ENCODE measurements around the gene CEP152.

Gene CEP152

GRCh38 chr15:48805591-48805990 lies 5.3 kb downstream of the CEP152 start:
- H3K4me1 ChIP-seq (ENCODE audit: control insufficient read depth, insufficient read depth, low read length, poor library complexity, severe bottlenecking) = peaks cover 6% of the 10 kb centered on the region
- H3K9me3 ChIP-seq (ENCODE audit: control insufficient read depth, low read length) = no peaks in the 10 kb centered on the region
- H3K27ac ChIP-seq (ENCODE audit: low read depth, low read length, severe bottlenecking) = no peak overlapping the region
- WGBS, 2 experiments (ENCODE audit: insufficient coverage in 2 of 2) = no CpG with 5 or more reads among the region's 2 CpGs
- H3K4me3 ChIP-seq (ENCODE audit: extremely low read depth, insufficient read depth, low read length, poor library complexity, severe bottlenecking) = no peak overlapping the region
- H3K36me3 ChIP-seq (ENCODE audit: control insufficient read depth, insufficient read depth, low read length) = no peaks in the 10 kb centered on the region

- H3K4me3 ChIP-seq (ENCODE audit: extremely low read depth, insufficient read depth, low read length, poor library complexity, severe bottlenecking) = no peak overlapping the region
- WGBS, 2 experiments (ENCODE audit: insufficient coverage in 2 of 2) = 100% methylated on average over 1 of the region's 2 CpGs; no CpG with 5 or more reads in 1 of the 2 experiments
- H3K27ac ChIP-seq (ENCODE audit: low read depth, low read length, severe bottlenecking) = no peak overlapping the region
- no peaks in the 10 kb centered on the region for H3K36me3 ChIP-seq (ENCODE audit: control insufficient read depth, insufficient read depth, low read length)
- peaks cover 6% of the 10 kb centered on the region for H3K4me1 ChIP-seq (ENCODE audit: control insufficient read depth, insufficient read depth, low read length, poor library complexity, severe bottlenecking)
- H3K9me3 ChIP-seq (ENCODE audit: control insufficient read depth, low read length) = no peaks in the 10 kb centered on the region
Measured at GRCh38 chr15:48803877-48804276, 7.0 kb downstream of the CEP152 start.

- Histone ChIP-seq H3K27ac (ENCODE audit: low read depth, low read length, severe bottlenecking) (no peak overlapping the region), H3K36me3 (ENCODE audit: control insufficient read depth, insufficient read depth, low read length) (no peaks in the 10 kb centered on the region), H3K4me1 (ENCODE audit: control insufficient read depth, insufficient read depth, low read length, poor library complexity, severe bottlenecking) (peaks cover 6% of the 10 kb centered on the region), H3K4me3 (ENCODE audit: extremely low read depth, insufficient read depth, low read length, poor library complexity, severe bottlenecking) (no peak overlapping the region), H3K9me3 (ENCODE audit: control insufficient read depth, low read length) (no peaks in the 10 kb centered on the region)
Measured at GRCh38 chr15:48802867-48803266, 8.0 kb downstream of the CEP152 start.

- Histone ChIP-seq H3K9me3 (ENCODE audit: control insufficient read depth, low read length) (no peaks in the 10 kb centered on the region), H3K27ac (ENCODE audit: low read depth, low read length, severe bottlenecking) (no peak overlapping the region), H3K4me1 (ENCODE audit: control insufficient read depth, insufficient read depth, low read length, poor library complexity, severe bottlenecking) (peaks cover 6% of the 10 kb centered on the region), H3K4me3 (ENCODE audit: extremely low read depth, insufficient read depth, low read length, poor library complexity, severe bottlenecking) (no peak overlapping the region), H3K36me3 (ENCODE audit: control insufficient read depth, insufficient read depth, low read length) (no peaks in the 10 kb centered on the region)
- whole genome bisulfite sequencing, 2 experiments (ENCODE audit: insufficient coverage in 2 of 2) = no CpG with 5 or more reads among the region's 3 CpGs
Measured at GRCh38 chr15:48802257-48802656, 8.6 kb downstream of the CEP152 start.

GRCh38 chr15:48800811-48801455 lies 9.9 kb downstream of the CEP152 start:
- WGBS, 2 experiments (ENCODE audit: insufficient coverage in 2 of 2) = no CpG with 5 or more reads among the region's 4 CpGs
- Histone ChIP-seq H3K9me3 (ENCODE audit: control insufficient read depth, low read length) (no peaks in the 10 kb centered on the region), H3K36me3 (ENCODE audit: control insufficient read depth, insufficient read depth, low read length) (no peaks in the 10 kb centered on the region), H3K27ac (ENCODE audit: low read depth, low read length, severe bottlenecking) (no peak overlapping the region), H3K4me3 (ENCODE audit: extremely low read depth, insufficient read depth, low read length, poor library complexity, severe bottlenecking) (no peak overlapping the region), H3K4me1 (ENCODE audit: control insufficient read depth, insufficient read depth, low read length, poor library complexity, severe bottlenecking) (peaks cover 3% of the 10 kb centered on the region)

- Histone ChIP-seq H3K27ac (ENCODE audit: low read depth, low read length, severe bottlenecking) (no peak overlapping the region), H3K4me3 (ENCODE audit: extremely low read depth, insufficient read depth, low read length, poor library complexity, severe bottlenecking) (no peak overlapping the region), H3K36me3 (ENCODE audit: control insufficient read depth, insufficient read depth, low read length) (no peaks in the 10 kb centered on the region), H3K4me1 (ENCODE audit: control insufficient read depth, insufficient read depth, low read length, poor library complexity, severe bottlenecking) (peaks cover 3% of the 10 kb centered on the region), H3K9me3 (ENCODE audit: control insufficient read depth, low read length) (no peaks in the 10 kb centered on the region)
- WGBS, 2 experiments (ENCODE audit: insufficient coverage in 2 of 2) = 80 to 100% methylated on average over 1 of the region's 1 CpG
Measured at GRCh38 chr15:48800245-48800644, 10.6 kb downstream of the CEP152 start.

GRCh38 chr15:48798319-48798718 lies 12.6 kb downstream of the CEP152 start:
- WGBS, 2 experiments (ENCODE audit: insufficient coverage in 2 of 2) = no CpG with 5 or more reads among the region's 1 CpG
- H3K4me1 ChIP-seq (ENCODE audit: control insufficient read depth, insufficient read depth, low read length, poor library complexity, severe bottlenecking) = peaks cover 3% of the 10 kb centered on the region
- no peak overlapping the region for H3K4me3 ChIP-seq (ENCODE audit: extremely low read depth, insufficient read depth, low read length, poor library complexity, severe bottlenecking)
- H3K9me3 ChIP-seq (ENCODE audit: control insufficient read depth, low read length) = no peaks in the 10 kb centered on the region
- no peaks in the 10 kb centered on the region for H3K36me3 ChIP-seq (ENCODE audit: control insufficient read depth, insufficient read depth, low read length)
- no peak overlapping the region for H3K27ac ChIP-seq (ENCODE audit: low read depth, low read length, severe bottlenecking)

GRCh38 chr15:48796930-48797329 lies 13.9 kb downstream of the CEP152 start:
- H3K27ac ChIP-seq (ENCODE audit: low read depth, low read length, severe bottlenecking) = no peak overlapping the region
- H3K4me3 ChIP-seq (ENCODE audit: extremely low read depth, insufficient read depth, low read length, poor library complexity, severe bottlenecking) = no peak overlapping the region
- no peaks in the 10 kb centered on the region for H3K4me1 ChIP-seq (ENCODE audit: control insufficient read depth, insufficient read depth, low read length, poor library complexity, severe bottlenecking)
- H3K36me3 ChIP-seq (ENCODE audit: control insufficient read depth, insufficient read depth, low read length) = peaks cover 11% of the 10 kb centered on the region
- WGBS, 2 experiments (ENCODE audit: insufficient coverage in 2 of 2) = 100% methylated on average over 1 to 3 of the region's 3 CpGs
- H3K9me3 ChIP-seq (ENCODE audit: control insufficient read depth, low read length) = no peaks in the 10 kb centered on the region

- H3K27ac ChIP-seq (ENCODE audit: low read depth, low read length, severe bottlenecking) = no peak overlapping the region
- H3K9me3 ChIP-seq (ENCODE audit: control insufficient read depth, low read length) = no peaks in the 10 kb centered on the region
- no peaks in the 10 kb centered on the region for H3K4me1 ChIP-seq (ENCODE audit: control insufficient read depth, insufficient read depth, low read length, poor library complexity, severe bottlenecking)
- H3K36me3 ChIP-seq (ENCODE audit: control insufficient read depth, insufficient read depth, low read length) = peaks cover 12% of the 10 kb centered on the region
- no peak overlapping the region for H3K4me3 ChIP-seq (ENCODE audit: extremely low read depth, insufficient read depth, low read length, poor library complexity, severe bottlenecking)
- no CpG with 5 or more reads among the region's 3 CpGs for WGBS, 2 experiments (ENCODE audit: insufficient coverage in 2 of 2)
Measured at GRCh38 chr15:48796521-48796920, 14.3 kb downstream of the CEP152 start.

- Histone ChIP-seq H3K36me3 (ENCODE audit: control insufficient read depth, insufficient read depth, low read length) (peaks cover 13% of the 10 kb centered on the region), H3K9me3 (ENCODE audit: control insufficient read depth, low read length) (no peaks in the 10 kb centered on the region), H3K27ac (ENCODE audit: low read depth, low read length, severe bottlenecking) (no peak overlapping the region), H3K4me3 (ENCODE audit: extremely low read depth, insufficient read depth, low read length, poor library complexity, severe bottlenecking) (no peak overlapping the region), H3K4me1 (ENCODE audit: control insufficient read depth, insufficient read depth, low read length, poor library complexity, severe bottlenecking) (no peaks in the 10 kb centered on the region)
- 100% methylated on average over 1 of the region's 3 CpGs; no CpG with 5 or more reads in 1 of the 2 experiments for WGBS, 2 experiments (ENCODE audit: insufficient coverage in 2 of 2)
Measured at GRCh38 chr15:48795901-48796300, 15.0 kb downstream of the CEP152 start.

GRCh38 chr15:48794697-48795134 lies 16.2 kb downstream of the CEP152 start:
- H3K9me3 ChIP-seq (ENCODE audit: control insufficient read depth, low read length) = no peaks in the 10 kb centered on the region
- no peaks in the 10 kb centered on the region for H3K4me1 ChIP-seq (ENCODE audit: control insufficient read depth, insufficient read depth, low read length, poor library complexity, severe bottlenecking)
- peaks cover 23% of the 10 kb centered on the region for H3K36me3 ChIP-seq (ENCODE audit: control insufficient read depth, insufficient read depth, low read length)
- no peak overlapping the region for H3K27ac ChIP-seq (ENCODE audit: low read depth, low read length, severe bottlenecking)
- WGBS, 2 experiments (ENCODE audit: insufficient coverage in 2 of 2) = 100% methylated on average over 2 of the region's 2 CpGs
- no peak overlapping the region for H3K4me3 ChIP-seq (ENCODE audit: extremely low read depth, insufficient read depth, low read length, poor library complexity, severe bottlenecking)
